GM23338 (cell line): ENCODE data around the gene MYO1F. TPM values are rescaled to one million over a fixed set of nuclear protein-coding genes. Genes with fewer than 3 reads are reported as not detected.

Source experiments
- ATAC-seq: fragments of 200-7000 bp; cut with Tn5 transposase; 3 replicates; pipeline ENCODE4 v1.9.1; 2020
- DNase-seq: peaks from one replicate; pipeline ENCODE4 v3.0.0-alpha.2; 2015; ENCODE audit warnings: low spot score
- H2AFZ ChIP-seq: fragments of 200-600 bp; sonication (generic); 2 replicates; pipeline ENCODE4 v1.8.0; 2016; ENCODE audit warnings: antibody characterized with exemption, mild to moderate bottlenecking, moderate library complexity
- H3F3A ChIP-seq: fragments of 200-600 bp; sonication (generic); replicated peaks from 2 replicates; pipeline ENCODE4 v1.8.0; 2017; ENCODE audit warnings: antibody characterized with exemption, mixed run types, low read depth
- H3K27ac ChIP-seq: fragments of 200-600 bp; sonication (generic); 2 replicates; pipeline ENCODE4 v1.6.1; 2016; ENCODE audit warnings: low read depth
- H3K27me3 ChIP-seq: fragments of 200-600 bp; sonication (generic); 2 replicates; pipeline ENCODE4 v1.8.0; 2016; ENCODE audit warnings: mild to moderate bottlenecking, mixed run types, moderate library complexity; ENCODE audit not compliant: insufficient read depth
- H3K36me3 ChIP-seq: fragments of 200-600 bp; sonication (generic); 2 replicates; pipeline ENCODE4 v1.8.0; 2016; ENCODE audit warnings: mild to moderate bottlenecking; ENCODE audit not compliant: insufficient read depth
- H3K4me1 ChIP-seq: fragments of 200-600 bp; sonication (generic); 2 replicates; pipeline ENCODE4 v1.8.0; 2016; ENCODE audit warnings: mild to moderate bottlenecking, moderate library complexity; ENCODE audit not compliant: insufficient read depth
- H3K4me2 ChIP-seq: fragments of 200-600 bp; sonication (generic); 2 replicates; pipeline ENCODE4 v1.7.1; 2017; ENCODE audit warnings: mixed run types
- H3K4me3 ChIP-seq: fragments of 200-600 bp; sonication (generic); 2 replicates; pipeline ENCODE4 v1.6.1; 2016; ENCODE audit warnings: mixed run types
- H3K79me2 ChIP-seq: fragments of 200-600 bp; sonication (generic); replicated peaks from 2 replicates; pipeline ENCODE4 v1.8.0; 2017; ENCODE audit warnings: mild to moderate bottlenecking; ENCODE audit not compliant: insufficient read depth
- H3K9me2 ChIP-seq: fragments of 200-600 bp; sonication (generic); 2 replicates; pipeline ENCODE4 v1.8.0; 2017; ENCODE audit not compliant: insufficient read depth
- H4K20me1 ChIP-seq: fragments of 200-600 bp; sonication (generic); replicated peaks from 2 replicates; pipeline ENCODE4 v1.8.0; 2017; ENCODE audit warnings: mild to moderate bottlenecking; ENCODE audit not compliant: insufficient read depth
- H3K27ac Mint-ChIP-seq: 2 replicates; pipeline ENCODE4 v1.8.0; 2020; ENCODE audit warnings: inconsistent platforms, mild to moderate bottlenecking, moderate library complexity, mixed read lengths
- H3K27me3 Mint-ChIP-seq: 3 replicates; pipeline ENCODE4 v1.8.0; 2022; ENCODE audit warnings: low read depth, mild to moderate bottlenecking, moderate library complexity, mixed read lengths, inconsistent platforms; ENCODE audit not compliant: insufficient read depth, poor library complexity
- H3K36me3 Mint-ChIP-seq: 3 replicates; pipeline ENCODE4 v1.8.0; 2021; ENCODE audit warnings: low read depth, mild to moderate bottlenecking, inconsistent platforms, moderate library complexity, mixed read lengths
- H3K4me1 Mint-ChIP-seq: 3 replicates; pipeline ENCODE4 v1.8.0; 2020; ENCODE audit warnings: mild to moderate bottlenecking, inconsistent platforms, mixed read lengths
- H3K4me3 Mint-ChIP-seq: 3 replicates; pipeline ENCODE4 v1.8.0; 2021; ENCODE audit warnings: moderate library complexity, mild to moderate bottlenecking, inconsistent platforms, mixed read lengths
- H3K9me3 Mint-ChIP-seq: 3 replicates; pipeline ENCODE4 v1.8.0; 2020; ENCODE audit warnings: moderate library complexity, mild to moderate bottlenecking, inconsistent platforms, mixed read lengths
- CREB1 ChIP-seq: fragments of 250-450 bp; sonication (Bioruptor Pico); IDR thresholded peaks from 2 replicates; pipeline ENCODE4 v1.5.0; 2020; ENCODE audit warnings: low read depth, mild to moderate bottlenecking, moderate library complexity
- EZH2 ChIP-seq: fragments of 200-600 bp; sonication (generic); IDR thresholded peaks from one replicate; pipeline ENCODE4 v1.8.0; 2017; ENCODE audit warnings: antibody characterized with exemption, mild to moderate bottlenecking, low read depth; ENCODE audit not compliant: unreplicated experiment
- EZH2phosphoT487 ChIP-seq: fragments of 200-600 bp; sonication (generic); IDR thresholded peaks from one replicate; pipeline ENCODE4 v1.8.1; 2018; ENCODE audit warnings: antibody characterized with exemption; ENCODE audit not compliant: unreplicated experiment
- NANOG ChIP-seq: IDR thresholded peaks from 2 replicates; pipeline ENCODE4 v1.6.1; 2016; ENCODE audit warnings: antibody characterized with exemption, borderline replicate concordance
- POLR2AphosphoS5 ChIP-seq: IDR thresholded peaks from 2 replicates; pipeline ENCODE4 v1.6.1; 2016; ENCODE audit warnings: antibody characterized with exemption, low read depth
- STAT1 ChIP-seq: IDR thresholded peaks from one replicate; pipeline ENCODE4 v1.6.1; 2016; ENCODE audit warnings: antibody characterized with exemption; ENCODE audit not compliant: unreplicated experiment
- ZNF114 ChIP-seq: fragments of 250-450 bp; sonication (Bioruptor Pico); IDR thresholded peaks from 2 replicates; pipeline ENCODE4 v1.5.0; 2020; ENCODE audit warnings: mild to moderate bottlenecking, moderate library complexity
- ZNF331 ChIP-seq: fragments of 250-450 bp; sonication (Bioruptor Pico); IDR thresholded peaks from 2 replicates; pipeline ENCODE4 v1.5.0; 2020; ENCODE audit warnings: low read depth, mild to moderate bottlenecking, moderate library complexity
- polyA plus RNA-seq: library from polyadenylated mRNA; unstranded; fragments of >200 nt; fragmentation: Nextera tagmentation; extraction: Ambion mirVana; gene quantifications from 2 replicates; pipeline ENCODE4 v1.2.1, GENCODE V29; 2016
- total RNA-seq: library from RNA; depleted of rRNA; stranded (reverse); fragments of >200 nt; shearing (Covaris generic); gene quantifications from 2 replicates; pipeline ENCODE4 v1.2.3, GENCODE V29; 2014
- TF ChIP-seq, protein P1 (sequence below): fragments of 250-450 bp; sonication (Bioruptor Pico); IDR thresholded peaks from 2 replicates; pipeline ENCODE4 v1.5.0; 2020; ENCODE audit warnings: mild to moderate bottlenecking, moderate library complexity
- TF ChIP-seq, protein P2 (sequence below): IDR thresholded peaks from 2 replicates; pipeline ENCODE4 v1.6.1; 2016; ENCODE audit warnings: antibody characterized with exemption

Gene MYO1F
- total and polyA plus RNA-seq, 2 experiments from 2014 or later, result 3.9 to 5.7 TPM

DNA sequence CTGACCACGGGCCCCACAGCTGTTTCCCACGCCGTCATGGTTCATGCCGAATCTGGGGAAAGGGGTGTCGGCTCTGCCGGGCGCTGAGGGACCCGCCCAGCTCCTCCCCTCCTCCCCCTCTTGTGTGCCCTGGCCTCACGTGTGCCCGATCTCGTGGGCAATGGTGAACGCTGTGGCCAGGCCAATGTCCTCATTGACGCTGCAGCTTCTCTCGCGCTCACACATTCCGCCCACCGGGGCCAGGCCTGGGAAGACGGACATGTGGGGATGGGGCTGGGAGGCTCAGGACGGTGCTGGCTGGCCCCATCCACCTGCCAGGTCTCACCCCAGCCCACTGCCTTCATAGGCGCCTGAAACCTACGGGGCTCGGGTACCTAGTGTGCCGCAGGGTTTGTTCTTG, 18.9 kb upstream of the MYO1F start:
- H3K4me1 Mint-ChIP-seq, result peaks cover 6% of the 10 kb centered on the region
- Histone ChIP-seq H3K4me1 (peaks cover 12% of the 10 kb centered on the region), H2AFZ (no peak overlapping the region), H3K36me3 (no peaks in the 10 kb centered on the region; the same call in 1 of the 2 replicates), H3K79me2 (no peaks in the 10 kb centered on the region), H4K20me1 (no peaks in the 10 kb centered on the region), H3K9me2 (no peaks in the 10 kb centered on the region), H3F3A (peaks cover 12% of the 10 kb centered on the region; the same call in 1 of the 2 replicates), H3K27me3 (peaks cover under 1% of the 10 kb centered on the region), H3K4me2 (no peak overlapping the region), H3K27ac (no peak overlapping the region), H3K4me3 (no peak overlapping the region)
- H3K9me3 Mint-ChIP-seq, result peaks cover 16% of the 10 kb centered on the region
- peaks cover 20% of the 10 kb centered on the region for H3K27me3 Mint-ChIP-seq
- peaks cover 73% of the 10 kb centered on the region for H3K36me3 Mint-ChIP-seq
- H3K4me3 Mint-ChIP-seq, result no peak overlapping the region
- TF ChIP-seq STAT1 (no peak), CREB1 (CRISPR knock-in tag) (no peak), NANOG (no peak), ZNF114 (CRISPR knock-in tag) (no peak), EZH2 (no peak), EZH2phosphoT487 (no peak), POLR2AphosphoS5 (no peak), ZNF331 (CRISPR knock-in tag) (no peak)
- TF ChIP-seq, protein P1, sequence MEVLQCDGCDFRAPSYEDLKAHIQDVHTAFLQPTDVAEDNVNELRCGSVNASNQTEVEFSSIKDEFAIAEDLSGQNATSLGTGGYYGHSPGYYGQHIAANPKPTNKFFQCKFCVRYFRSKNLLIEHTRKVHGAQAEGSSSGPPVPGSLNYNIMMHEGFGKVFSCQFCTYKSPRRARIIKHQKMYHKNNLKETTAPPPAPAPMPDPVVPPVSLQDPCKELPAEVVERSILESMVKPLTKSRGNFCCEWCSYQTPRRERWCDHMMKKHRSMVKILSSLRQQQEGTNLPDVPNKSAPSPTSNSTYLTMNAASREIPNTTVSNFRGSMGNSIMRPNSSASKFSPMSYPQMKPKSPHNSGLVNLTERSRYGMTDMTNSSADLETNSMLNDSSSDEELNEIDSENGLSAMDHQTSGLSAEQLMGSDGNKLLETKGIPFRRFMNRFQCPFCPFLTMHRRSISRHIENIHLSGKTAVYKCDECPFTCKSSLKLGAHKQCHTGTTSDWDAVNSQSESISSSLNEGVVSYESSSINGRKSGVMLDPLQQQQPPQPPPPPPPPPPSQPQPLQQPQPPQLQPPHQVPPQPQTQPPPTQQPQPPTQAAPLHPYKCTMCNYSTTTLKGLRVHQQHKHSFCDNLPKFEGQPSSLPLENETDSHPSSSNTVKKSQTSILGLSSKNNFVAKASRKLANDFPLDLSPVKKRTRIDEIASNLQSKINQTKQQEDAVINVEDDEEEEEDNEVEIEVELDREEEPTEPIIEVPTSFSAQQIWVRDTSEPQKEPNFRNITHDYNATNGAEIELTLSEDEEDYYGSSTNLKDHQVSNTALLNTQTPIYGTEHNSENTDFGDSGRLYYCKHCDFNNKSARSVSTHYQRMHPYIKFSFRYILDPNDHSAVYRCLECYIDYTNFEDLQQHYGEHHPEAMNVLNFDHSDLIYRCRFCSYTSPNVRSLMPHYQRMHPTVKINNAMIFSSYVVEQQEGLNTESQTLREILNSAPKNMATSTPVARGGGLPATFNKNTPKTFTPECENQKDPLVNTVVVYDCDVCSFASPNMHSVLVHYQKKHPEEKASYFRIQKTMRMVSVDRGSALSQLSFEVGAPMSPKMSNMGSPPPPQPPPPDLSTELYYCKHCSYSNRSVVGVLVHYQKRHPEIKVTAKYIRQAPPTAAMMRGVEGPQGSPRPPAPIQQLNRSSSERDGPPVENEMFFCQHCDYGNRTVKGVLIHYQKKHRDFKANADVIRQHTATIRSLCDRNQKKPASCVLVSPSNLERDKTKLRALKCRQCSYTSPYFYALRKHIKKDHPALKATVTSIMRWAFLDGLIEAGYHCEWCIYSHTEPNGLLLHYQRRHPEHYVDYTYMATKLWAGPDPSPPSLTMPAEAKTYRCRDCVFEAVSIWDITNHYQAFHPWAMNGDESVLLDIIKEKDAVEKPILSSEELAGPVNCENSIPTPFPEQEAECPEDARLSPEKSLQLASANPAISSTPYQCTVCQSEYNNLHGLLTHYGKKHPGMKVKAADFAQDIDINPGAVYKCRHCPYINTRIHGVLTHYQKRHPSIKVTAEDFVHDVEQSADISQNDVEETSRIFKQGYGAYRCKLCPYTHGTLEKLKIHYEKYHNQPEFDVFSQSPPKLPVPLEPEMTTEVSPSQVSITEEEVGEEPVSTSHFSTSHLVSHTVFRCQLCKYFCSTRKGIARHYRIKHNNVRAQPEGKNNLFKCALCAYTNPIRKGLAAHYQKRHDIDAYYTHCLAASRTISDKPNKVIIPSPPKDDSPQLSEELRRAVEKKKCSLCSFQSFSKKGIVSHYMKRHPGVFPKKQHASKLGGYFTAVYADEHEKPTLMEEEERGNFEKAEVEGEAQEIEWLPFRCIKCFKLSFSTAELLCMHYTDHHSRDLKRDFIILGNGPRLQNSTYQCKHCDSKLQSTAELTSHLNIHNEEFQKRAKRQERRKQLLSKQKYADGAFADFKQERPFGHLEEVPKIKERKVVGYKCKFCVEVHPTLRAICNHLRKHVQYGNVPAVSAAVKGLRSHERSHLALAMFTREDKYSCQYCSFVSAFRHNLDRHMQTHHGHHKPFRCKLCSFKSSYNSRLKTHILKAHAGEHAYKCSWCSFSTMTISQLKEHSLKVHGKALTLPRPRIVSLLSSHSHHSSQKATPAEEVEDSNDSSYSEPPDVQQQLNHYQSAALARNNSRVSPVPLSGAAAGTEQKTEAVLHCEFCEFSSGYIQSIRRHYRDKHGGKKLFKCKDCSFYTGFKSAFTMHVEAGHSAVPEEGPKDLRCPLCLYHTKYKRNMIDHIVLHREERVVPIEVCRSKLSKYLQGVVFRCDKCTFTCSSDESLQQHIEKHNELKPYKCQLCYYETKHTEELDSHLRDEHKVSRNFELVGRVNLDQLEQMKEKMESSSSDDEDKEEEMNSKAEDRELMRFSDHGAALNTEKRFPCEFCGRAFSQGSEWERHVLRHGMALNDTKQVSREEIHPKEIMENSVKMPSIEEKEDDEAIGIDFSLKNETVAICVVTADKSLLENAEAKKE, result no peak
- TF ChIP-seq, protein P2, sequence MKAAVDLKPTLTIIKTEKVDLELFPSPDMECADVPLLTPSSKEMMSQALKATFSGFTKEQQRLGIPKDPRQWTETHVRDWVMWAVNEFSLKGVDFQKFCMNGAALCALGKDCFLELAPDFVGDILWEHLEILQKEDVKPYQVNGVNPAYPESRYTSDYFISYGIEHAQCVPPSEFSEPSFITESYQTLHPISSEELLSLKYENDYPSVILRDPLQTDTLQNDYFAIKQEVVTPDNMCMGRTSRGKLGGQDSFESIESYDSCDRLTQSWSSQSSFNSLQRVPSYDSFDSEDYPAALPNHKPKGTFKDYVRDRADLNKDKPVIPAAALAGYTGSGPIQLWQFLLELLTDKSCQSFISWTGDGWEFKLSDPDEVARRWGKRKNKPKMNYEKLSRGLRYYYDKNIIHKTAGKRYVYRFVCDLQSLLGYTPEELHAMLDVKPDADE, result no peak
- no peak for DNase-seq
- no peak overlapping the region for H3K27ac Mint-ChIP-seq
- ATAC-seq, result no peak
